SK-N-SH (cell line): Measurements from ENCODE around the gene UQCRC1. TPM values are rescaled to one million over a fixed set of nuclear protein-coding genes. Genes with fewer than 3 reads are reported as not detected.

Source experiments
- CTCF ChIA-PET: fragments of 300-600, 350-600 bp; formaldehyde crosslinking; extraction: SDS; loops from one replicate; lab custom pipeline; 2021; lab: Yijun Ruan, JAX
- POLR2A ChIA-PET: fragments of 350-600 bp; sonication (Branson Sonifier 250); formaldehyde crosslinking; extraction: SDS; loops from one replicate; lab custom pipeline; 2020; ENCODE audit warnings: antibody characterized with exemption, inconsistent platforms; lab: Yijun Ruan, JAX
- DNase-seq: peaks from one replicate; pipeline ENCODE4 v3.0.0; 2012
- H2AFZ ChIP-seq: fragments of 200-600 bp; sonication (generic); 2 replicates; pipeline ENCODE4 v1.8.1; 2016; ENCODE audit warnings: antibody characterized with exemption, mild to moderate bottlenecking, low read depth
- H3F3A ChIP-seq: fragments of 200-600 bp; sonication (generic); replicated peaks from 2 replicates; pipeline ENCODE3; 2016; ENCODE audit warnings: antibody characterized with exemption, mild to moderate bottlenecking; ENCODE audit not compliant: insufficient read depth
- H3K27ac ChIP-seq, 2 experiments: fragments of 200-500 bp in 1 of 2; fragments of 200-600 bp in 1 of 2; sonication (Bioruptor generic) in 1 of 2; sonication (generic), shearing (Covaris generic) in 1 of 2; 2 replicates each; pipeline versions ENCODE4 v1.5.1 to v1.6.1; 2014 to 2016; ENCODE audit warnings: low read depth in 2 of 2, inconsistent platforms in 1 of 2, low read length in 1 of 2, mild to moderate bottlenecking in 1 of 2, mixed read lengths in 1 of 2
- H3K27me3 ChIP-seq: fragments of 200-600 bp; sonication (generic), shearing (Covaris generic); 2 replicates; pipeline ENCODE4 v1.6.1; 2016; ENCODE audit warnings: mixed run types; ENCODE audit not compliant: insufficient read depth
- H3K36me3 ChIP-seq, 2 experiments: fragments of 200-500 bp in 1 of 2; fragments of 200-600 bp in 1 of 2; sonication (Bioruptor generic) in 1 of 2; sonication (generic) in 1 of 2; replicated peaks in 1 of 2; 2 replicates each; pipeline versions ENCODE3 to v1.5.1; 2014 to 2016; ENCODE audit warnings: low read length in 1 of 2, mild to moderate bottlenecking in 1 of 2; ENCODE audit not compliant: insufficient read depth in 2 of 2, control insufficient read depth in 1 of 2
- H3K4me1 ChIP-seq, 2 experiments: fragments of 200-500 bp in 1 of 2; fragments of 200-600 bp in 1 of 2; sonication (Bioruptor generic) in 1 of 2; sonication (generic), shearing (Covaris generic) in 1 of 2; 2 replicates each; pipeline versions ENCODE4 v1.5.1 to v1.6.1; 2014 to 2016; ENCODE audit warnings: low read depth in 1 of 2, low read length in 1 of 2, mixed run types in 1 of 2; ENCODE audit not compliant: insufficient read depth in 2 of 2, control insufficient read depth in 1 of 2
- H3K4me2 ChIP-seq: fragments of 200-600 bp; sonication (generic), shearing (Covaris generic); 2 replicates; pipeline ENCODE4 v1.6.1; 2017; ENCODE audit warnings: mixed run types
- H3K4me3 ChIP-seq, 2 experiments: fragments of 200-500 bp in 1 of 2; fragments of 200-600 bp in 1 of 2; sonication (Bioruptor generic) in 1 of 2; sonication (generic), shearing (Covaris generic) in 1 of 2; 2 replicates each; pipeline versions ENCODE4 v1.5.1 to v1.8.1; 2014 to 2016; ENCODE audit warnings: low read depth in 2 of 2, inconsistent platforms in 1 of 2, low read length in 1 of 2, mild to moderate bottlenecking in 1 of 2, mixed read lengths in 1 of 2, moderate library complexity in 1 of 2
- H3K79me2 ChIP-seq: fragments of 200-600 bp; sonication (generic); 2 replicates; pipeline ENCODE4 v1.8.1; 2017; ENCODE audit warnings: mild to moderate bottlenecking; ENCODE audit not compliant: insufficient read depth
- H3K9ac ChIP-seq: fragments of 200-600 bp; sonication (generic); 2 replicates; pipeline ENCODE4 v1.6.1; 2017; ENCODE audit warnings: mixed run types
- H3K9me2 ChIP-seq: fragments of 200-600 bp; sonication (generic); 2 replicates; pipeline ENCODE4 v1.6.1; 2017; ENCODE audit warnings: mixed run types
- H3K9me3 ChIP-seq: fragments of 200-600 bp; sonication (generic); 2 replicates; pipeline ENCODE4 v1.6.1; 2017; ENCODE audit warnings: mixed run types, mild to moderate bottlenecking, moderate library complexity
- H4K20me1 ChIP-seq: fragments of 200-600 bp; sonication (generic); 2 replicates; pipeline ENCODE4 v1.6.1; 2017; ENCODE audit warnings: mild to moderate bottlenecking, mixed run types; ENCODE audit not compliant: insufficient read depth
- EZH2phosphoT487 ChIP-seq: fragments of 200-600 bp; sonication (generic); IDR thresholded peaks from 2 replicates; pipeline ENCODE4 v1.6.1; 2017; ENCODE audit warnings: low read depth, mixed run types, mild to moderate bottlenecking, antibody characterized with exemption, moderate library complexity, borderline replicate concordance
- MXI1 ChIP-seq: IDR thresholded peaks from 2 replicates; pipeline ENCODE4 v1.6.1; 2012; ENCODE audit warnings: mild to moderate bottlenecking, low read depth, low read length, improper control_type of control experiment
- RFX5 ChIP-seq: IDR thresholded peaks from 2 replicates; pipeline ENCODE4 v1.6.1; 2012; ENCODE audit warnings: mild to moderate bottlenecking, improper control_type of control experiment, low read length
- TAF1 ChIP-seq: IDR thresholded peaks from 2 replicates; pipeline ENCODE4 v1.6.1; 2012; ENCODE audit warnings: low read depth, mild to moderate bottlenecking, low read length, moderate library complexity, borderline replicate concordance
- TEAD4 ChIP-seq: IDR thresholded peaks from 2 replicates; pipeline ENCODE4 v1.4.0; 2012; ENCODE audit warnings: mild to moderate bottlenecking, borderline replicate concordance; ENCODE audit not compliant: insufficient read depth
- WGBS: methylation state at CpG from one replicate; pipeline ENCODE4 v1.1.6; 2017; ENCODE audit warnings: low lambda C conversion rate; 5-methylcytosine and 5-hydroxymethylcytosine counted together
- polyA plus RNA-seq, 3 experiments: library from polyadenylated mRNA; depleted of rRNA; stranded (reverse); fragments of >200 nt; gene quantifications; 2 replicates each; pipeline ENCODE4 v1.2.3, GENCODE V29; 2012
- TF ChIP-seq, protein P1 (sequence below): IDR thresholded peaks from 2 replicates; pipeline ENCODE4; 2012
- TF ChIP-seq, protein P2 (sequence below): fragments of 200-600 bp; sonication (generic); IDR thresholded peaks from 2 replicates; pipeline ENCODE4 v1.6.1; 2017; ENCODE audit warnings: antibody characterized with exemption, mild to moderate bottlenecking, moderate library complexity

The UQCRC1 gene
- polyA plus RNA-seq, 1 of the 3 experiments (the other 2 are of a cell fraction), result 284 TPM

DNA sequence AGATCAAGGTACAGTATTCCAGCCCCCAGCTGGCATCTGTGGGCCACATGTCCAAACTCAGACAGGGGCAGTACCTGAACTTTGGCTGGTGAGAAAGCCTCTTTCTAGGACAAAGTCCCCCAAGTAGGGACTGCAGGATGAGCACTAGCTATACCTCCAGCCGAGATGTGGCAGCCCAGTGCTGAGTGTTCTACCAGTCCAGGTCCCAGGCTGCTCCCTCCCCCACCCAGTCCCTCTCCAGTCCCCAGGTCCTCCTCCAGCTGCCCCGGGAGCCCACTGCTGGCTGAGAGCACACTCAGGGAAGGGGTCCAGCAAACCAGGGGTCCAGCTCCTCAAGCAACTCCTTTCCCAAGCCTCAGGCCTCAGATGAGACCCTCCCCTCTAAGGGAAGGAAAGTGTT lies 24.3 kb upstream of the UQCRC1 start:
- H3K9me3 ChIP-seq, result no peaks in the 10 kb centered on the region
- H2AFZ ChIP-seq, result no peak overlapping the region
- no peak overlapping the region for H3K27ac ChIP-seq
- peaks cover 16 to 23% of the 10 kb centered on the region in 2 experiments for H3K4me1 ChIP-seq
- H3K36me3 ChIP-seq, result peaks cover 0 to 44% of the 10 kb centered on the region in 2 experiments
- H3K9ac ChIP-seq, result no peak overlapping the region
- no peaks in the 10 kb centered on the region for H3K9me2 ChIP-seq
- CTCF ChIA-PET, result interaction anchor here (2.7 to 6.9 kb wide), 4 partner anchors 23 to 76 kb away, joined by 15 to 40 read pairs (median 28); partner anchors contain the start of genes CELSR3, NCKIPSD, PFKFB4 and UQCRC1
- no peak for DNase-seq
- no peaks in the 10 kb centered on the region for H3F3A ChIP-seq
- WGBS, result no CpG with 5 or more reads among the region's 2 CpGs
- TF ChIP-seq RFX5 (no peak), TAF1 (no peak)
- TF ChIP-seq, protein P1, sequence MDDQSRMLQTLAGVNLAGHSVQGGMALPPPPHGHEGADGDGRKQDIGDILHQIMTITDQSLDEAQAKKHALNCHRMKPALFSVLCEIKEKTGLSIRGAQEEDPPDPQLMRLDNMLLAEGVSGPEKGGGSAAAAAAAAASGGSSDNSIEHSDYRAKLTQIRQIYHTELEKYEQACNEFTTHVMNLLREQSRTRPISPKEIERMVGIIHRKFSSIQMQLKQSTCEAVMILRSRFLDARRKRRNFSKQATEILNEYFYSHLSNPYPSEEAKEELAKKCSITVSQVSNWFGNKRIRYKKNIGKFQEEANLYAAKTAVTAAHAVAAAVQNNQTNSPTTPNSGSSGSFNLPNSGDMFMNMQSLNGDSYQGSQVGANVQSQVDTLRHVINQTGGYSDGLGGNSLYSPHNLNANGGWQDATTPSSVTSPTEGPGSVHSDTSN, result no peak
- TF ChIP-seq, protein P2, sequence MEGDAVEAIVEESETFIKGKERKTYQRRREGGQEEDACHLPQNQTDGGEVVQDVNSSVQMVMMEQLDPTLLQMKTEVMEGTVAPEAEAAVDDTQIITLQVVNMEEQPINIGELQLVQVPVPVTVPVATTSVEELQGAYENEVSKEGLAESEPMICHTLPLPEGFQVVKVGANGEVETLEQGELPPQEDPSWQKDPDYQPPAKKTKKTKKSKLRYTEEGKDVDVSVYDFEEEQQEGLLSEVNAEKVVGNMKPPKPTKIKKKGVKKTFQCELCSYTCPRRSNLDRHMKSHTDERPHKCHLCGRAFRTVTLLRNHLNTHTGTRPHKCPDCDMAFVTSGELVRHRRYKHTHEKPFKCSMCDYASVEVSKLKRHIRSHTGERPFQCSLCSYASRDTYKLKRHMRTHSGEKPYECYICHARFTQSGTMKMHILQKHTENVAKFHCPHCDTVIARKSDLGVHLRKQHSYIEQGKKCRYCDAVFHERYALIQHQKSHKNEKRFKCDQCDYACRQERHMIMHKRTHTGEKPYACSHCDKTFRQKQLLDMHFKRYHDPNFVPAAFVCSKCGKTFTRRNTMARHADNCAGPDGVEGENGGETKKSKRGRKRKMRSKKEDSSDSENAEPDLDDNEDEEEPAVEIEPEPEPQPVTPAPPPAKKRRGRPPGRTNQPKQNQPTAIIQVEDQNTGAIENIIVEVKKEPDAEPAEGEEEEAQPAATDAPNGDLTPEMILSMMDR, result no peak
- TF ChIP-seq, all 33 proteins: peak for 0
- Histone ChIP-seq H3K79me2 (peaks cover 27% of the 10 kb centered on the region), H3K27me3 (no peaks in the 10 kb centered on the region), H4K20me1 (peaks cover 14% of the 10 kb centered on the region; the same call in 1 of the 2 replicates), H3K4me3 (peak overlapping the region in 1 of 2 experiments; percentile 96; a peak in 2 of 4 replicates), H3K4me2 (peak overlapping the region; percentile 100)
- POLR2A ChIA-PET, result interaction anchor here (0.7 to 1.5 kb wide), 4 partner anchors 9 to 75 kb away, joined by 3 to 6 read pairs (median 4); no protein-coding TSS in a partner anchor

DNA sequence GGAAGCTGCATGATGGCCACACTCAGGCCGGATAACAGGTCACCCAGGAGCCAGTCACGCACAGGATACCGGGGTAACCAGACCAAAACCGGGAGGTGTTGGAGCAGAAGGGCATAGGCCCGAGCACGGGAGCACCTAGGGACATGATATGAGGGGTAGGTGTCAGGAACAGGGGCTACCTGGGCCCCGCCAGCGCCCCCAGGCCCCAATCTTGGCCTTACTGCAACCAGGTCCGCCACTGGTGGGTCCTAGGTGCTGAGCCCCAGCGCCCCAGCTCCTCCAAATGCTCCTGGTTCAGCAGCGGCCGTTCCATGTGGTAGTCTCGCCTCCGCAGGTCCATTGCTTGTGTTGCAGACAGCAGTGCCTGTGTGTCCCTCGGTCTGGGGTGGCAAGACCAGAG lies 23.8 kb upstream of the UQCRC1 start:
- POLR2A ChIA-PET, result interaction anchor here (1.2 kb wide), 1 partner anchor 10 kb away, joined by 3 read pairs; no protein-coding TSS in a partner anchor
- CTCF ChIA-PET, result interaction anchor here (3.5 to 6.9 kb wide), 2 partner anchors 22 to 30 kb away, joined by 33 to 40 read pairs; partner anchors contain the start of genes CELSR3 and UQCRC1
- Histone ChIP-seq H3K79me2 (peaks cover 27% of the 10 kb centered on the region), H3K27ac (no peak overlapping the region), H3K9ac (no peak overlapping the region), H3K27me3 (no peaks in the 10 kb centered on the region), H3K9me3 (no peaks in the 10 kb centered on the region), H3K9me2 (no peaks in the 10 kb centered on the region), H3K4me3 (no peak overlapping the region), H3K36me3 (peaks cover 0 to 46% of the 10 kb centered on the region in 2 experiments), H3K4me1 (peaks cover 16 to 23% of the 10 kb centered on the region in 2 experiments), H2AFZ (no peak overlapping the region), H3K4me2 (no peak overlapping the region), H4K20me1 (peaks cover 14% of the 10 kb centered on the region; the same call in 1 of the 2 replicates), H3F3A (no peaks in the 10 kb centered on the region)
- DNase-seq, result no peak
- 100% methylated on average over 6 of the region's 15 CpGs for WGBS
- TF ChIP-seq EZH2phosphoT487 (no peak), RFX5 (no peak), TAF1 (no peak), TEAD4 (no peak), MXI1 (no peak)
